Right kidney (tissue), 9 donors: ENCODE data around the gene DTD2.
"Not testable (repeated sequence)": the region's sequence is repeated elsewhere in the genome, so short reads cannot be mapped to it uniquely, and the experiment has no call there.

Source experiments
- DNase-seq: peaks from one replicate; pipeline ENCODE4 v3.0.0-alpha.2; 2016
- long read RNA-seq, 8 donors: transcript quantifications; one replicate each; lab custom pipeline, GENCODE V29; 2026

Gene DTD2
- long read RNA-seq, donor 1, partial matches to known transcripts: 0 of 3 reads
- long read RNA-seq, donor 1, other reads (novel, unspliced or antisense): 0 of 3 reads
- long read RNA-seq, donor 2, partial matches to known transcripts: 0 of 2 reads
- long read RNA-seq, donor 2, other reads (novel, unspliced or antisense): 0 of 2 reads
- long read RNA-seq, donor 3, partial matches to known transcripts: 0 of 4 reads
- long read RNA-seq, donor 3, other reads (novel, unspliced or antisense): 0 of 4 reads
- long read RNA-seq, donor 4, partial matches to known transcripts: 0 of 5 reads
- long read RNA-seq, donor 4, other reads (novel, unspliced or antisense): 0 of 5 reads
- long read RNA-seq, donor 5, partial matches to known transcripts: 0 of 2 reads
- long read RNA-seq, donor 5, other reads (novel, unspliced or antisense): 0 of 2 reads
- long read RNA-seq, donor 6, partial matches to known transcripts: 0 of 3 reads
- long read RNA-seq, donor 6, other reads (novel, unspliced or antisense): 0 of 3 reads
- long read RNA-seq, donor 7: 0 reads
- long read RNA-seq, donor 8, partial matches to known transcripts: 0 of 2 reads
- long read RNA-seq, donor 8, other reads (novel, unspliced or antisense): 0 of 2 reads

DNA sequence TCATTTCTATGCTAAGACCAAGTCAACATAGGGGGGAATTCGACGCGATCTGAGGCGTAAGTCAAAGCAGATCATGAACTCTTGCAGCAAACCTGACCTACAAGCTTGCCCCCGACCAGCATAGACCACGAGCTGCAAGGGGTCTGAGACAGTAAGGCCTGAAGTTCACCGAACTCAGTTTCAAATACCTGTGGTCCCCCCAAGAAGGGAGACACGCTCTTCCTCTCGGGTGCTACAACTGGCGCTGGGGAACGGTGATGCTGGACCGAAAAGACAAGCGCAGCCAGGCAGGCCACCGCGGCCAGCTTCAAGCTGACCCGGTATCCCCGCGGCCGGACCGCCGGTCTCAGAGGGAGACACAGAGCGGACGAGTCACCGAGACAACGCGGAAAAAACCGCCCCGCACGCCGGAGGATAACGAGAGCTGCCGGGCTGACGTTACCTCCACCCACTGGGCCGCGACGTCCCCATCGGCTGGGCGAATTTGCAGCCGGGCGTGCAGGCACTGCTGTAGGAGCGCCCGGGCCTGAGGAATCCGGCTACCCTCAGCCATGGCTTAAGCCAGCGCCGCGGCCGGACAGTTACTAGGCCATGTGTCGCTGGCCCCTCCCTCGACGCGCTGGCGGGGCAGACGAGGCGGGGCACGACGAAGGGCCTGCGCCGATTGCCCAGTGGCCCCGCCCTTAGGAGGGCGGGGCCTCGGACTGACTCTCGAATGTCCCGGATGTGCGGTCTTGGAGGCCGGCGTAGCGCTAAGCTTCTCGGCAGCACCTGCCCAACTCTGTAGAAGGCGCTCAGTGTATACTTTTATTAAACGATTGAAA lies at the start of gene DTD2:
Gene DTD2, minus strand, starts transcription at position 666 of the 824 bp plus-strand sequence. Its CDS starts 113 bp downstream, at position 553.
- peak; percentile 98 for DNase-seq

GRCh38 chr14:31505411-31505810 lies 48.1 kb upstream of the DTD2 start:
- no peak for DNase-seq

DNA sequence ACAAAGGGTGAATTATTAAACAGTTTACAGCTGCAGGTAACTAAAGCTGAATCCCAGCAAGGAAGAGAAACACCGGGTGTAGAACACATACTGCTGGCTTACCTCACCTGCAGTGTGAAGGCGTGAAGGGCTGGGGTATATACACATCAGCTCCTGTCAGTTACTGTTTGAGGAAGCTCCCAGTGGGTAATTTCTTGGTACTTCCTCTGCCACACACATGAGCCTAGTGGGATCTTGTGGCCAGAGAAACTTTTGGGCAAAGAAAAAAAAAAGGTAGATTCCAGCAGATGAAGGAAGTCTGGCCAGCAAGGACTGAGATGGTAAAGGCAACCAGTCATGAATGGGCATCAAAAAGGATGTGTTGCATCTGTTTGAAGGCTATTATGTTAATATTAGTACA lies 44.6 kb upstream of the DTD2 start:
- no peak for DNase-seq

DNA sequence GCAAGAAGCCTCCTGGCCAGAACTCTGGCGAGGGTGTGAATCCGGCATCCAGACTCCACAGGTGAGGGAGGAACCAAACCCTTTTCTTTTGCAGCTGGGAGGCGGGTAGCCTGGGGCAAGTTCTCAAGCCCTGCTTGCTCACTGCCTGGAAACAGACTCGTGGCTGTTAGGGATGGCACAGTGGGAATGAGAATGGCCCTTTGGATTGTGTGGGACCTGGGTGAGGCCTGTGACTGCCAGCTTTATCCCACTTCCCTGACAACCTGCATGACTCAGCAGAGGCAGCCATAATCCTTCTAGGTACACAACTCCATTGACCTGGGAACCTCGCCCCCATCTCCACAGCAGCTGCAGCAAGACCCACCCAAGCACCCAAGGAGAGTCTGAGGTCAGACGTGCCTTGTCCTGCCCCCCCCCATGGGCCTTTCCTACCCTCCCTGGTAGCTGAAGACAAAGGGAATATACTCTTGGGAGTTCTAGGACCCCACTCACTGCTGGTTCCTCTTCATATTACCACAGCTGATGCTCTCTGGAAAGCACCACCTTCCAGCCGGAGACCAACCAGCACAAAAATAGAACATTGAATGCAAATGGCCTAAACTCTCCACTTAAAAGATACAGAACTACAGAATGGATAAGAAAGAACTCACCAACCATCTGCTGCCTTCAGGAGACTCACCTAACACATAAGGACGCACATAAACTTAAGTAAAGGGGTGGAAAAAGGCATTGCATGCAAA lies 35.6 kb upstream of the DTD2 start:
- no peak for DNase-seq

DNA sequence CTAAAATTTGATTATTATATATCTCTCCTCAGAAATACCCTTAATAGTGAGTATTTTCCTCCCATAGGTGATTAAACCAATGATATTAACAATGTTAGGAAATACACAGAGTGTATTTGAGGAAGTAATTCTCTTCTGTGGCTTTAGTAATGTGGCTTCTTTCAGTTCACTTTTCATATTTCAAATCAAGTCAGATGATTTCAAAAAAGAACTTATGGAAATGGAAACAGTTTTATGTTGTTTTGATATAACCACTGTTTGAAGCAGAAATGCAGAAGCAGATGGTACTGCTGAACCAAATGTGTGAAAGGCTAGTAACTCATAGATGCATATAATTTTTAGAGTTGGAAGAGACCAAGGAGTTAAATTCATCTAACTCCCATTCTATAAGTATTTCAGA lies 32.4 kb upstream of the DTD2 start:
- DNase-seq: no peak

DNA sequence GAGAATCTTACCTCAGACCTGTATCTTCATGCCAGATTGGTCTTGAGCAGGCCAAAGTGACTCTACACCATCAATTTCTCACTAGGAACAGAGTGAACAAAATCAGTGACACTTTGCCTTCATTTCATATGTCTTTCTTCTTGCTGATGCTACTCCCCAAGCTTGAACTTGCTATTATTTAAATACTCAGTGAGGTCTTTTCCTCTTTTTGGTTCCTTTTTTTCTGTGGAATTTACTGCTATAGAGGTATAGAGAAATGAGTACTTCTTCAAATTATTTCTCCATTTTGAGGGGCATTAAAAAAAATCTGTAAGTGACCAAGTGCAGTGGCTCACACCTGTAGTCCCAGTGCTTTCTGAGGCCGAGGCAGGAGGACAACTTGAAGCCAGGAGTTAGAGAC lies 30.6 kb upstream of the DTD2 start, which contains the start of gene GPR33:
Gene GPR33, minus strand, starts transcription at position 154 of the 400 bp plus-strand sequence. CDS start 4,074 bp downstream, outside the sequence.
- no peak for DNase-seq

DNA sequence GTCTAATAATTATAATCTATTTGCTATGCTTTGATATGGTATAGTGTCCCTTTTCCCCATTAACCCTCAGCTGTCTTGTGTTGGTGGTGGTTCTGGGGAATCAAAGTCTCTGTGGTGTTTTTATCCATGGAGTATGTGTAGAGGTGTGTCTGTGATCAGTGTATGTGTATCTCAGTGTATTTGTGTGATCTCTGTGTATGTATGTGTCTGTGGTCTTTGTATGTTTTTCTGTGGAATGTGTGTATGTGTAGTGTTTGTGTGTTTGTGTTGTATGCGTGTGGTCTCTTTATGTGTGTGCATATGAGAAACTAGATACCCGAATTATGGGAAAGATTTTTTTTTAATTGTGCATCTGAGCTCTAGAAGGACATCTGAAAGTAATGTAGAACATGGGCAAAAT lies 29.5 kb upstream of the DTD2 start:
- no peak for DNase-seq

DNA sequence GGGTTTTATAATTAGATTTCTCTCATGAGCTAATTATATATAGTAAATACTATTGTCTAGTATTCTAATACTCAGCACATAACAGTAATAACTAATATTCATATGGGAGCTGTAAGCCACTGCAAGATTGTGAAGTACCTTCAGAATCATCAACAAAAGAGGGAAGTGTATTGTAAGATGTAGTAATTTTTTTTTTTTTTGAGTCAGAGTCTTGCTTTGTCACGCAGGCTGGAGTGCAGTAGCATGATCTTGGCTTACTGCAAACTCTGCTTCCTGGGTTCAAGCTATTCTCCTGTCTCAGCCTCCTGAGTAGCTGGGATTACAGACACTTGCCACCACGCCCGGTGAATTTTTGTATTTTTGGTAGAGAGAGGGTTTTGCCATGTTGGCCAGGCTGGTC lies 27.4 kb upstream of the DTD2 start:
- no peak for DNase-seq

DNA sequence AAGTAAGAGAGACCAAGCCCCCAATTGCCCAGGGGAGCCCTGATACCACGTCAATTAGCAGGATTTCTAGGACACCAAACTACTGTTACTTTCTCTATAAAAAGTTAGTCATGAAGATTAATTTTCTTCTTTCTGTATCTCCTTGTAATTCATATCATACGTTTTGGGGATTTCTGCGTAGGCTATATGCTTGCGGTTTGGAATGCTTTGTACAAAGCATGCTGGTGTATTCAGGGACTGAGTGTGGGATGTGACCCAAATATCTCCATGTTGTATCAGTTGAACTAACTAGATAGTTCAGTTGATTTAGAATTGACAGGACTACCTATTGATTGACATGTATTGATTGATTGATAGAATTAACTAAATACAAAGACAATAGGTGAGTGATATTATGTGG lies 22.9 kb upstream of the DTD2 start:
- DNase-seq: no peak

DNA sequence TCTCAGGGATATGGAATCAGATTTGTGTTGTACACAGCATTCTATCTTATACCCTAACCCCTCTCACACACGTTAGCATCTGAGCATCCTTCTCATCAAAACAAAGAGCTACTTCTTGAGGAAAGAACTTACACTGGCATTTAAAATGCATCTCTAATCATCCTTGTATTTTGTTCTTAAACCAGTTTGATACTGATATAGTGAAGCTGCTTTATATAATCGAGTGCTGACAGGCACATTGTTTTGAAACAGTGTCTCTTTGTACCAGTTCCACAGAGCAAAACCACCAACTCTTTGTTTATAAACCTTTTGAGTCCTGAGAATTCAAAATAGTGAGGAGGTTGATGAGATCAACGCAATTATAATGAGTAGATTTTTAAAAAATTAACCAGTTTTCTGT lies 21.7 kb upstream of the DTD2 start:
- no peak for DNase-seq

DNA sequence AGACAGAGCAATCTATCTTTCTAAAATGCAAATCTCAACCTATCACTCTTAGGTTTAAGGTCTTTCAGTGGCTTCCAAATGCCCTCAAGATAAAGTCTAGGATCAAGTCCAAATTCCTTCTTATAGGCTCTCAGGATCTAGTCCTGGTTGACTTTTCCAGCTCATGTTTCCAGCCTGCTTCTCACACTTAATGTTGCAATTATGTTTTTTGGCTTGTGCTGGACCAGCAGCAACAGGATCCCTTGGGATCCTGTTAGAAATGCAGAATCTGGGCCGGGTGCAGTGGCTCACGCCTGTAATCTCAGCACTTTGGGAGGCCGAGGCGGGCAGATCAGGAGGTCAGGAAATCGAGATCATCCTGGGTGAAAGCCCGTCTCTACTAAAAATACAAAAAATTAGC lies 19.9 kb upstream of the DTD2 start:
- no peak for DNase-seq

- no peak for DNase-seq
Observed at GRCh38 chr14:31476131-31476866, 19.0 kb upstream of the DTD2 start.

GRCh38 chr14:31466554-31466953 lies 9.2 kb upstream of the DTD2 start:
- no peak for DNase-seq

- no peak for DNase-seq
Observed at GRCh38 chr14:31465111-31465510, 7.8 kb upstream of the DTD2 start.

DNA sequence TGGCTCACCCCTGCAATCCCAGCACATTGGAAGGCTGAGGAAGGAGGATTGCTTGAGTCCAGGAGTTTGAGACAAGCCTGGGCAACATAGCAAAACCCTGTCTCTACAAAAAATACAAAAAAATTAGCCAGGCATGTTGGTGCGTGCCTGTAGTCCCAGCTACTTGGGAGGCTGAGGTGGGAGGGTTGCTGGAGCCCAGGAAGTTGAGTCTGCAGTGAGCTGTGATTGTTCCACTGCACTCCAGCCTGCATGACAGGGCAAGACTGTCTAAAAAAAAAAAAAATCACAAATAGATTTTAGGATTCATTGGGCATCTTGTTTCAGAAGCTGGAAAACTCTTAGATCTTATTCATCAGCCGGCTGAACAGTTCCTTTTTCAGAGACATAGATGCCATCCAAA lies 5.1 kb upstream of the DTD2 start:
- not testable (repeated sequence) for DNase-seq

GRCh38 chr14:31461545-31461944 lies 4.2 kb upstream of the DTD2 start:
- no peak for DNase-seq

DNA sequence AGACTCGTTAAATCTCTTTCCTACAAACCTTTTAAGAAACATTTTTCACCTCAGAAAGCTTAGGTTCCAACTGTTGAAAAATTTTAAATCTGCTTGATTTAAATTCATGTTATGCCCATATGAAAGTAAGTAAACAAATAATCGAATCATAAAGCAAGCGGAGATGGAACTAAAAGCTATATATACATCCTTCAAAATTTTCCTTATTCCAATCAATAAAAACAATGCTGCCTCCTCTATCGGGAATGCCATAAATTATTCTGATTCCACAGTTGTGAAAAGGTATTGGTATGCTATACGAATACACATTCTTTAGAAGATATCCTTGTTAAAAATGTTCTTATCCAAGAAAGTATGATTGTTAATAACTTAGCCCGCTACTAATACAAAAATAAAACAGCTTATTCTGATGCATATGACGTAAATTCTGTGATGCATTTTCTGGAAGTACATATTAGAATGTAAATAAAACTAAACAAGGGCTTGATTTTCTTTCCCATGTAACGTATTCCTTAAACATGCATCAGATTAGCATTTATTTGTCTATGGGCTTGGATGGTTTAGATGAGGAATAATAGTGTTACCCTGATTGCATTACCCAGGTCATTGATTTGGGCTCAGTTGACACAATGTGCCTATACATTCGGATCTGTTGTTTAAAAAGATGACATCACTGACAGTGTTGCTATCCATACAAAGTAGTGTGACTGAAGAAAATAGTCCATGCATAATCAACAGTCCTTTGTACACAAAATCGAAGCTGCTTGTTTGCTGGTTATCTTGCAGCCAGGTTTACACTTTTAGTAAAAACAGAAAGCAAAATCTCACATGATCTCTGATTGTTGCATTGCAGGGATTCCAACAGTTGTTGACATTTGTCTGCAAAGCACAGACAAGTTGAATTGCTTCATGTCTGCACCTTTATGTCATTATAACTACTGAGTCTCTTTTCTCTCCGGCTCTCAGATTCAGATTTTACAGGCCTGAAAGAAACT lies 656 bp upstream of the DTD2 start:
- no peak for DNase-seq

- DNase-seq: no peak
Observed at GRCh38 chr14:31449971-31450610, 7.2 kb downstream of the DTD2 start.

GRCh38 chr14:31449136-31449535 lies 8.2 kb downstream of the DTD2 start:
- DNase-seq: no peak

DNA sequence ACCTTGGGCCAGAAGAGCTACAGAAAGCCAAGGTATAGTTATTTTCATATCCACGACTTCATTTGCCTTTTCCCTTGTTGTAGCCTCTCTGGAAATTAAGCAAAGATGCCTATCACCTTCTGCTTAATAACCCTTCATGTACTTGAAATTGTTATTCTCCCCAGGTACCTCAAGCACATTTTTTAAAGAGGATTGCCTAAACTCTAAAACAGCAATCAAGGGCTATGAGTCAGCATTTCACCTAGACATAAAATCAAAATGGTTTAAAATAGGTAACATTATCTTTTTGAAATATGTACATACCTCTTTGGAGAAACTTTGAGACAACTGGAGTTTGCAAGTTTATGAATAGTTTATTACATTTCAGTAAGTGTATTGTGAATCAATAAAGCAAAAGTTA lies 11.6 kb downstream of the DTD2 start:
- DNase-seq: no peak
